H1 (cell line): ENCODE measurements around the gene ARHGEF39. TPM values are rescaled to one million over a fixed set of nuclear protein-coding genes. Genes with fewer than 3 reads are reported as not detected.

Experiments
- CTCF ChIA-PET: fragments of 300-600 bp; sonication (Branson Sonifier 250); formaldehyde crosslinking; loops from one replicate; lab custom pipeline; 2021; ENCODE audit not compliant: partially characterized antibody; lab: Charles Lee
- POLR2A ChIA-PET: fragments of 300-600 bp; sonication (Branson Sonifier 250); formaldehyde crosslinking; loops from one replicate; lab custom pipeline; 2021; ENCODE audit warnings: inconsistent platforms; ENCODE audit not compliant: partially characterized antibody; lab: Charles Lee
- DNase-seq, 2 experiments: peaks; one replicate each; pipeline versions ENCODE4 v3.0.0 to v3.0.0-alpha.2; 2010 to 2022; ENCODE audit warnings: low spot score in 2 of 2, low read depth in 1 of 2, mixed read lengths in 1 of 2
- FAIRE-seq: peaks from 2 replicates; lab custom pipeline; 2011; peaks lifted over from hg19 to GRCh38; lab: Jason Lieb, UNC
- H2AFZ ChIP-seq: 2 replicates; pipeline ENCODE4 v1.8.1; 2012; ENCODE audit warnings: low read length, inconsistent platforms
- H2AK5ac ChIP-seq: 2 replicates; pipeline ENCODE4 v1.6.1; 2013; ENCODE audit warnings: low read depth, low read length
- H2BK120ac ChIP-seq: replicated peaks from 2 replicates; pipeline ENCODE3; 2013; ENCODE audit warnings: low read depth, low read length, inconsistent platforms
- H2BK12ac ChIP-seq: 2 replicates; pipeline ENCODE4 v1.6.1; 2013; ENCODE audit warnings: low read depth, low read length
- H2BK15ac ChIP-seq: 2 replicates; pipeline ENCODE4 v1.6.1; 2013; ENCODE audit warnings: low read length
- H2BK20ac ChIP-seq: 2 replicates; pipeline ENCODE4 v1.6.1; 2013; ENCODE audit warnings: low read length
- H2BK5ac ChIP-seq: 2 replicates; pipeline ENCODE4 v1.6.1; 2013; ENCODE audit warnings: low read depth, low read length
- H3K14ac ChIP-seq: 2 replicates; pipeline ENCODE4 v1.6.1; 2013; ENCODE audit warnings: inconsistent platforms; ENCODE audit not compliant: insufficient read length
- H3K18ac ChIP-seq: 2 replicates; pipeline ENCODE4 v1.6.1; 2013; ENCODE audit warnings: low read length; ENCODE audit errors: extremely low read depth
- H3K23ac ChIP-seq: 2 replicates; pipeline ENCODE4 v1.6.1; 2013; ENCODE audit warnings: inconsistent platforms; ENCODE audit not compliant: insufficient read length
- H3K23me2 ChIP-seq: 2 replicates; pipeline ENCODE4 v1.6.1; 2013; ENCODE audit warnings: low read depth, low read length
- H3K27ac ChIP-seq: 2 replicates; pipeline ENCODE4 v1.6.1; 2011; ENCODE audit warnings: low read depth, low read length, inconsistent platforms
- H3K27me3 ChIP-seq, 4 experiments: replicated peaks in 1 of 4; 1 replicate in 1 of 4; 2 replicates in 3 of 4; pipeline versions ENCODE4 v1.6.1 to v1.8.1; 2011 to 2013; ENCODE audit warnings: low read length in 3 of 4, mild to moderate bottlenecking in 3 of 4, inconsistent platforms in 2 of 4, mixed read lengths in 2 of 4, moderate library complexity in 1 of 4; ENCODE audit not compliant: control insufficient read depth in 3 of 4, insufficient read depth in 3 of 4; ENCODE audit errors: extremely low read depth in 1 of 4
- H3K36me3 ChIP-seq, 4 experiments: 2 replicates each; pipeline versions ENCODE4 v1.6.1 to v1.8.1; 2011 to 2013; ENCODE audit warnings: mild to moderate bottlenecking in 4 of 4, low read length in 3 of 4, moderate library complexity in 2 of 4, control low read depth in 1 of 4, inconsistent platforms in 1 of 4; ENCODE audit not compliant: insufficient read depth in 4 of 4, control insufficient read depth in 2 of 4
- H3K4ac ChIP-seq: replicated peaks from 2 replicates; pipeline ENCODE3; 2013; ENCODE audit warnings: low read length, low read depth, mixed read lengths, inconsistent platforms; ENCODE audit not compliant: insufficient read length
- H3K4me1 ChIP-seq, 4 experiments: replicated peaks in 1 of 4; 1 replicate in 1 of 4; 2 replicates in 3 of 4; pipeline versions ENCODE4 v1.6.1 to v1.8.1; 2011 to 2013; ENCODE audit warnings: low read length in 3 of 4, inconsistent platforms in 2 of 4, mixed read lengths in 1 of 4; ENCODE audit not compliant: insufficient read depth in 4 of 4, control insufficient read depth in 3 of 4
- H3K4me2 ChIP-seq, 2 experiments: 2 replicates each; pipeline versions ENCODE4 v1.6.1 to v1.8.1; 2011 to 2013; ENCODE audit warnings: low read depth in 2 of 2, low read length in 2 of 2, control low read depth in 1 of 2, inconsistent platforms in 1 of 2, mild to moderate bottlenecking in 1 of 2; ENCODE audit not compliant: insufficient read depth in 1 of 2
- H3K4me3 ChIP-seq, 4 experiments: fragments of 200-600, 300-600 bp in 1 of 4; sonication (generic), shearing (Covaris generic), sonication (Bioruptor Twin) in 1 of 4; 2 replicates each; pipeline versions ENCODE4 v1.5.1 to v1.8.1; 2011 to 2016; ENCODE audit warnings: low read length in 4 of 4, low read depth in 3 of 4, control low read depth in 2 of 4, inconsistent platforms in 2 of 4, mild to moderate bottlenecking in 2 of 4, mixed read lengths in 1 of 4, moderate library complexity in 1 of 4; ENCODE audit not compliant: insufficient read depth in 2 of 4; ENCODE audit errors: extremely low read depth in 1 of 4
- H3K56ac ChIP-seq: replicated peaks from 2 replicates; pipeline ENCODE3; 2013; ENCODE audit warnings: low read depth, mild to moderate bottlenecking, mixed read lengths, low read length, inconsistent platforms; ENCODE audit not compliant: insufficient read length
- H3K79me1 ChIP-seq: 2 replicates; pipeline ENCODE4 v1.6.1; 2013; ENCODE audit warnings: low read depth, low read length, control low read depth
- H3K79me2 ChIP-seq, 2 experiments: 2 replicates each; pipeline versions ENCODE4 v1.6.1 to v1.8.1; 2012 to 2013; ENCODE audit warnings: low read length in 2 of 2, mild to moderate bottlenecking in 2 of 2, inconsistent platforms in 1 of 2; ENCODE audit not compliant: insufficient read depth in 2 of 2, control insufficient read depth in 1 of 2
- H3K9ac ChIP-seq, 4 experiments: replicated peaks in 1 of 4; 1 replicate in 1 of 4; 2 replicates in 3 of 4; pipeline versions ENCODE4 v1.6.1 to v1.8.1; 2011 to 2013; ENCODE audit warnings: low read depth in 3 of 4, low read length in 3 of 4, control low read depth in 2 of 4, mild to moderate bottlenecking in 2 of 4, moderate library complexity in 2 of 4, inconsistent platforms in 1 of 4; ENCODE audit errors: extremely low read depth in 1 of 4
- H3K9me3 ChIP-seq, 2 experiments: 2 replicates each; pipeline versions ENCODE4 v1.6.1 to v1.8.1; 2012 to 2013; ENCODE audit warnings: mild to moderate bottlenecking in 2 of 2, moderate library complexity in 2 of 2, control low read depth in 1 of 2, inconsistent platforms in 1 of 2, low read depth in 1 of 2, low read length in 1 of 2, mixed read lengths in 1 of 2; ENCODE audit not compliant: insufficient read depth in 2 of 2
- H4K20me1 ChIP-seq, 2 experiments: replicated peaks in 1 of 2; 2 replicates each; pipeline versions ENCODE3 to v1.8.1; 2011 to 2013; ENCODE audit warnings: inconsistent platforms in 2 of 2, low read length in 2 of 2, mild to moderate bottlenecking in 1 of 2; ENCODE audit not compliant: insufficient read depth in 2 of 2, control insufficient read depth in 1 of 2
- H4K5ac ChIP-seq: 2 replicates; pipeline ENCODE4 v1.6.1; 2013; ENCODE audit warnings: low read length, low read depth, mixed read lengths, inconsistent platforms; ENCODE audit not compliant: insufficient read length
- H4K8ac ChIP-seq: 2 replicates; pipeline ENCODE4 v1.8.0; 2013; ENCODE audit warnings: mild to moderate bottlenecking, moderate library complexity, low read length, inconsistent platforms; ENCODE audit not compliant: insufficient read depth; ENCODE audit errors: extremely low read depth
- H4K91ac ChIP-seq: replicated peaks from 2 replicates; pipeline ENCODE3; 2013; ENCODE audit warnings: low read length, mixed read lengths, inconsistent platforms; ENCODE audit not compliant: insufficient read length
- POLR2A ChIP-seq, 2 experiments: IDR thresholded peaks; 1 replicate in 1 of 2; 2 replicates in 1 of 2; pipeline ENCODE4 v1.6.1; 2011; ENCODE audit warnings: low read depth in 2 of 2, low read length in 2 of 2, mild to moderate bottlenecking in 2 of 2; ENCODE audit errors: control extremely low read depth in 1 of 2
- SIN3A ChIP-seq, 2 experiments: IDR thresholded peaks in 1 of 2; conservative IDR thresholded peaks in 1 of 2; 2 replicates each; pipeline ENCODE4 v1.6.1; 2011 to 2012; ENCODE audit warnings: low read length in 2 of 2, improper control_type of control experiment in 1 of 2, low read depth in 1 of 2, mild to moderate bottlenecking in 1 of 2
- SIX5 ChIP-seq: IDR thresholded peaks from 2 replicates; pipeline ENCODE4 v1.6.1; 2011; ENCODE audit warnings: mild to moderate bottlenecking, low read depth, low read length
- TCF12 ChIP-seq: IDR thresholded peaks from 2 replicates; pipeline ENCODE4 v1.6.1; 2011; ENCODE audit warnings: low read depth, mild to moderate bottlenecking, low read length
- WGBS, 2 experiments: shearing (Covaris generic) in 1 of 2; methylation state at CpG; one replicate each; pipeline versions ENCODE4 v1.1.6 to v1.1.7; 2013 to 2015; ENCODE audit warnings: low lambda C conversion rate in 2 of 2, mixed read lengths in 2 of 2, inconsistent platforms in 1 of 2, low coverage in 1 of 2, missing lambda C conversion rate in 1 of 2; ENCODE audit not compliant: insufficient replicate concordance in 2 of 2, insufficient coverage in 1 of 2, insufficient read length in 1 of 2; ENCODE audit errors: extremely low coverage in 1 of 2, missing lambda C conversion rate in 1 of 2; 5-methylcytosine and 5-hydroxymethylcytosine counted together
- polyA plus RNA-seq, 7 experiments: library from polyadenylated mRNA; depleted of rRNA in 3 of 7; stranded (reverse) in 5 of 7; unstranded in 2 of 7; fragments of >200 nt in 5 of 7; fragments of 200-250 nt in 2 of 7; gene quantifications; 1 replicate in 5 of 7; 2 replicates in 1 of 7; 4 replicates in 1 of 7; pipeline versions ENCODE4 v1.2.1 to v1.2.3, GENCODE V29; 2011 to 2013; ENCODE audit warnings: missing spikeins in 2 of 7, mixed read lengths in 2 of 7
- total RNA-seq: library from RNA; stranded (reverse); fragmentation: NEBNext Ultra II Directional; extraction: Animal tissue kit (Norgen Biotek cat#: 25700); gene quantifications from 2 replicates; pipeline ENCODE4 v1.2.1, GENCODE V29; 2021

The ARHGEF39 gene
- total and polyA plus RNA-seq, 2 of the 8 experiments (the other 6 are each of a cell fraction or from before 2014, with no cell fraction given): 18.6 to 18.7 TPM

DNA sequence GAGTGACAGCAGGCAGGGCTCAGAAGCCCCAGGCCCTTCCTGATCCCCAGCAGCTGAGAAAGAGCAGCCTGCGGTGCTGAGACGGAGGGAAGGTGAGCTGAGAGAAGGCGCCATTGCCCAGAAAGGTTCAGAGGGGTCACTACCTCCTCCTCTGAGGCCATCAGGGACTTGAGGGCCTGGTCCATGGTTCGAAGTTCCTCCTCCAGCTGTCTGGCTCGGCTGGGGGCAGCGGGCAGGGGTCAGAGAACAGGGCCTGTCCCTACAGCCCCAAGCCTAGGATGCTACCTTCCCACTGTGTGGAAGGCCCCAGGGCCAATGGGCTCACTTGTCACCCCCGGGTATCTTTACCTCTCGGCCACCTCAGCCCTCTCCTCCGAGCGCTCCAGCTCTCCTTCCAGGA, 19.9 kb upstream of the ARHGEF39 start:
- 91% methylated on average over 10 of the region's 10 CpGs; no CpG with 5 or more reads in 1 of the 2 experiments for WGBS, 2 experiments
- H3K27me3 ChIP-seq: no peaks in the 10 kb centered on the region
- no peak overlapping the region for H4K8ac ChIP-seq
- no peak overlapping the region for H4K91ac ChIP-seq
- H3K4me1 ChIP-seq: peaks cover 6 to 22% (median 10%) of the 10 kb centered on the region in 4 experiments; a peak in 6 of 7 replicates
- H3K4me3 ChIP-seq: no peak overlapping the region
- H3K56ac ChIP-seq: no peak overlapping the region
- CTCF ChIA-PET: interaction anchor here (0.6 to 3.5 kb wide), 5 partner anchors 10 to 41 kb away, joined by 3 to 25 read pairs (median 7); no protein-coding TSS in a partner anchor
- peaks cover 10 to 12% of the 10 kb centered on the region in 2 experiments for H4K20me1 ChIP-seq
- no peak overlapping the region for H3K4me2 ChIP-seq
- no peak overlapping the region for H3K27ac ChIP-seq
- no peak overlapping the region for H2BK20ac ChIP-seq
- no peak overlapping the region for H2BK15ac ChIP-seq
- H3K14ac ChIP-seq: no peak overlapping the region
- H3K23ac ChIP-seq: no peak overlapping the region
- no peak overlapping the region for H2AK5ac ChIP-seq
- TF ChIP-seq POLR2A (IDR thresholded peaks at IDR 0.05; ENCODE audit: control extremely low read depth in 1 of 2, low read depth in 2 of 2, low read length in 2 of 2): 0 out of 3 replicates have a peak, but pooled peaks of 1 of the 2 experiments have one; percentile 20
- TF ChIP-seq SIX5: no peak
- no peak for TF ChIP-seq SIN3A (conservative IDR thresholded peaks at IDR 0.05 in 1 of 2, IDR thresholded peaks at IDR 0.05 in 1 of 2; ENCODE audit: low read depth in 1 of 2, low read length in 2 of 2)
- no peak for TF ChIP-seq TCF12
- TF ChIP-seq, all 59 proteins: peak for 1
- POLR2A ChIA-PET: interaction anchor here (0.8 to 8.4 kb wide), 8 partner anchors 9 to 41 kb away, joined by 3 to 55 read pairs (median 6); partner anchors contain the start of genes ARHGEF39, CCDC107 and RMRP
- H3K9me3 ChIP-seq: no peaks in the 10 kb centered on the region
- H3K79me1 ChIP-seq: peaks cover 2% of the 10 kb centered on the region; the same call in 1 of the 2 replicates
- no peak overlapping the region for H3K4ac ChIP-seq
- H3K9ac ChIP-seq: no peak overlapping the region
- H3K79me2 ChIP-seq: peaks cover 0 to 21% of the 10 kb centered on the region in 2 experiments; a peak in 2 of 4 replicates
- H2BK120ac ChIP-seq: no peak overlapping the region
- H2BK5ac ChIP-seq: no peak overlapping the region
- no peak overlapping the region for H2AFZ ChIP-seq
- no peak for DNase-seq
- FAIRE-seq: no peak
- peaks cover 5% of the 10 kb centered on the region; the same call in 1 of the 2 replicates for H3K23me2 ChIP-seq
- H4K5ac ChIP-seq: no peak overlapping the region
- peaks cover 14 to 46% (median 33%) of the 10 kb centered on the region in 4 experiments for H3K36me3 ChIP-seq
- no peak overlapping the region for H3K18ac ChIP-seq
- H2BK12ac ChIP-seq: no peak overlapping the region
